Measurements from ENCODE around the gene CFAP74. TPM values are rescaled to one million over a fixed set of nuclear protein-coding genes. Genes with fewer than 3 reads are reported as not detected.

The CFAP74 gene
- total and polyA plus RNA-seq, 9 of the 15 experiments (the other 6 are each of a cell fraction or from before 2014, with no cell fraction given) = 0.03 to 0.15 (median 0.05) TPM; not detected in 6

DNA sequence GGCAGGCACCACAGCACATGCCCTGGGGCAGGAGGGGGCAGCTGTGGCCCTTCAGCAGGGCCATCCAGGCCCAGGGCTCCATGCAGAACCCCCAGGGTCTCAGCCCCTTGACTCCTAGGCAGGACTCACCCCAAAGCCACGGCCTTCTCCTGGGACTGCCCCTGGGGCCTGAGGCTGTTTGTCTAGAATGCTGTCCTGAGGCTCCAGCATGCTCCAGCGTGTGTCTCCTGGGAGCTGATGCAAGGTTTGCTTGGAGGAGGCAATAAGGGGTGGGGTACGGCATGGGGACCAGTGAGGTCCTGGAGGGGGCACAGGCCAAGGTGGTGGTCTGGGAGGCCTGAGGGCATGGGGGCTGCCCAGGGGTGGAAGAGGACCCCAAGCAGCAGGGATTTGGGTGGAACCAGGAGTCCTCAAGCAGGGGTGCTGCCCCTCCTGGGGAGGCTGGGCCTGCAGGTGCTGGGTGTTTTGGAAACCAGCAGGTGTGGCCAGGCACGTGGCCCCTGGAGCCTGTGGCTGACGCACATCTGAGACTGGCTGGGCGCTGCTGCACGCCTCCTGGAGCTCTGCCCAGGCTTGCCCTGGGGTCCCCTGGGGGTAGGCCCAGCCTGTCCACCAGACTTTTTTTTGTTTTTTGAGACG is 96.4 kb downstream of the CFAP74 start (continued):
- TF ChIP-seq ZNF551 (CRISPR knock-in tag; IDR thresholded peaks at IDR 0.05) (no peak), CHD2 (IDR thresholded peaks at IDR 0.05; ENCODE audit: low read depth, low read length) (no peak), ELF4 (CRISPR knock-in tag; IDR thresholded peaks at IDR 0.05) (no peak), PRPF4 (IDR thresholded peaks at IDR 0.05; ENCODE audit: insufficient read depth, low read depth, low read length, poor library complexity, severe bottlenecking) (no peak), MTA1 (IDR thresholded peaks at IDR 0.05; ENCODE audit: borderline replicate concordance) (no peak), FOXP1 (CRISPR knock-in tag; IDR thresholded peaks at IDR 0.05) (0 out of 2 replicates have a peak, but pooled peaks have one; percentile 42), SIN3A (IDR thresholded peaks at IDR 0.05; ENCODE audit: borderline replicate concordance in 2 of 2, control insufficient read depth in 1 of 2, low read depth in 2 of 2, low read length in 2 of 2) (no peak), CBX8 (IDR thresholded peaks at IDR 0.05; ENCODE audit: borderline replicate concordance, extremely low read depth, low read depth, low read length, poor library complexity, severe bottlenecking) (no peak), NR2F6 (CRISPR knock-in tag; IDR thresholded peaks at IDR 0.05) (no peak), MECOM (CRISPR knock-in tag; IDR thresholded peaks at IDR 0.05) (peak; percentile 43; the same call in 1 of the 2 replicates), GATAD2B (IDR thresholded peaks at IDR 0.05; ENCODE audit: borderline replicate concordance) (no peak), ATF7 (IDR thresholded peaks at IDR 0.05) (peak; percentile 31; the same call in 1 of the 2 replicates), ZNF311 (CRISPR knock-in tag; IDR thresholded peaks at IDR 0.05) (no peak), NCOA1 (IDR thresholded peaks at IDR 0.05; ENCODE audit: low read depth) (no peak), TCF7L2 (IDR thresholded peaks at IDR 0.05; ENCODE audit: low read depth, low read length) (no peak), ZNF766 (CRISPR knock-in tag; conservative IDR thresholded peaks at IDR 0.05) (no peak), ZNF445 (CRISPR knock-in tag; IDR thresholded peaks at IDR 0.05; ENCODE audit: low read depth) (no peak)
- TF ChIP-seq, protein P1, sequence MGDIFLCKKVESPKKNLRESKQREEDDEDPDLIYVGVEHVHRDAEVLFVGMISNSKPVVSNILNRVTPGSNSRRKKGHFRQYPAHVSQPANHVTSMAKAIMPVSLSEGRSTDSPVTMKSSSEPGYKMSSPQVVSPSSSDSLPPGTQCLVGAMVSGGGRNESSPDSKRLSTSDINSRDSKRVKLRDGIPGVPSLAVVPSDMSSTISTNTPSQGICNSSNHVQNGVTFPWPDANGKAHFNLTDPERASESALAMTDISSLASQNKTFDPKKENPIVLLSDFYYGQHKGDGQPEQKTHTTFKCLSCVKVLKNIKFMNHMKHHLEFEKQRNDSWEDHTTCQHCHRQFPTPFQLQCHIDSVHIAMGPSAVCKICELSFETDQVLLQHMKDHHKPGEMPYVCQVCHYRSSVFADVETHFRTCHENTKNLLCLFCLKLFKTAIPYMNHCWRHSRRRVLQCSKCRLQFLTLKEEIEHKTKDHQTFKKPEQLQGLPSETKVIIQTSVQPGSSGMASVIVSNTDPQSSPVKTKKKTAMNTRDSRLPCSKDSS (IDR thresholded peaks at IDR 0.05; ENCODE audit: low read depth, partially characterized antibody) = no peak
- TF ChIP-seq, protein P2, sequence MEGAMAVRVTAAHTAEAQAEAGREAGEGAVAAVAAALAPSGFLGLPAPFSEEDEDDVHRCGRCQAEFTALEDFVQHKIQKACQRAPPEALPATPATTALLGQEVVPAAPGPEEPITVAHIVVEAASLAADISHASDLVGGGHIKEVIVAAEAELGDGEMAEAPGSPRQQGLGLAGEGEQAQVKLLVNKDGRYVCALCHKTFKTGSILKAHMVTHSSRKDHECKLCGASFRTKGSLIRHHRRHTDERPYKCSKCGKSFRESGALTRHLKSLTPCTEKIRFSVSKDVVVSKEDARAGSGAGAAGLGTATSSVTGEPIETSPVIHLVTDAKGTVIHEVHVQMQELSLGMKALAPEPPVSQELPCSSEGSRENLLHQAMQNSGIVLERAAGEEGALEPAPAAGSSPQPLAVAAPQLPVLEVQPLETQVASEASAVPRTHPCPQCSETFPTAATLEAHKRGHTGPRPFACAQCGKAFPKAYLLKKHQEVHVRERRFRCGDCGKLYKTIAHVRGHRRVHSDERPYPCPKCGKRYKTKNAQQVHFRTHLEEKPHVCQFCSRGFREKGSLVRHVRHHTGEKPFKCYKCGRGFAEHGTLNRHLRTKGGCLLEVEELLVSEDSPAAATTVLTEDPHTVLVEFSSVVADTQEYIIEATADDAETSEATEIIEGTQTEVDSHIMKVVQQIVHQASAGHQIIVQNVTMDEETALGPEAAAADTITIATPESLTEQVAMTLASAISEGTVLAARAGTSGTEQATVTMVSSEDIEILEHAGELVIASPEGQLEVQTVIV (CRISPR knock-in tag; IDR thresholded peaks at IDR 0.05; ENCODE audit: borderline replicate concordance) = no peak
- TF ChIP-seq, protein P3, sequence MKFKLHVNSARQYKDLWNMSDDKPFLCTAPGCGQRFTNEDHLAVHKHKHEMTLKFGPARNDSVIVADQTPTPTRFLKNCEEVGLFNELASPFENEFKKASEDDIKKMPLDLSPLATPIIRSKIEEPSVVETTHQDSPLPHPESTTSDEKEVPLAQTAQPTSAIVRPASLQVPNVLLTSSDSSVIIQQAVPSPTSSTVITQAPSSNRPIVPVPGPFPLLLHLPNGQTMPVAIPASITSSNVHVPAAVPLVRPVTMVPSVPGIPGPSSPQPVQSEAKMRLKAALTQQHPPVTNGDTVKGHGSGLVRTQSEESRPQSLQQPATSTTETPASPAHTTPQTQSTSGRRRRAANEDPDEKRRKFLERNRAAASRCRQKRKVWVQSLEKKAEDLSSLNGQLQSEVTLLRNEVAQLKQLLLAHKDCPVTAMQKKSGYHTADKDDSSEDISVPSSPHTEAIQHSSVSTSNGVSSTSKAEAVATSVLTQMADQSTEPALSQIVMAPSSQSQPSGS (CRISPR knock-in tag; IDR thresholded peaks at IDR 0.05) = no peak
- TF ChIP-seq, protein P4, sequence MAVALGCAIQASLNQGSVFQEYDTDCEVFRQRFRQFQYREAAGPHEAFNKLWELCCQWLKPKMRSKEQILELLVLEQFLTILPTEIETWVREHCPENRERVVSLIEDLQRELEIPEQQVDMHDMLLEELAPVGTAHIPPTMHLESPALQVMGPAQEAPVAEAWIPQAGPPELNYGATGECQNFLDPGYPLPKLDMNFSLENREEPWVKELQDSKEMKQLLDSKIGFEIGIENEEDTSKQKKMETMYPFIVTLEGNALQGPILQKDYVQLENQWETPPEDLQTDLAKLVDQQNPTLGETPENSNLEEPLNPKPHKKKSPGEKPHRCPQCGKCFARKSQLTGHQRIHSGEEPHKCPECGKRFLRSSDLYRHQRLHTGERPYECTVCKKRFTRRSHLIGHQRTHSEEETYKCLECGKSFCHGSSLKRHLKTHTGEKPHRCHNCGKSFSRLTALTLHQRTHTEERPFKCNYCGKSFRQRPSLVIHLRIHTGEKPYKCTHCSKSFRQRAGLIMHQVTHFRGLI (CRISPR knock-in tag; IDR thresholded peaks at IDR 0.05) = no peak
